ENCODE measurements around the gene NWD2.

DNA sequence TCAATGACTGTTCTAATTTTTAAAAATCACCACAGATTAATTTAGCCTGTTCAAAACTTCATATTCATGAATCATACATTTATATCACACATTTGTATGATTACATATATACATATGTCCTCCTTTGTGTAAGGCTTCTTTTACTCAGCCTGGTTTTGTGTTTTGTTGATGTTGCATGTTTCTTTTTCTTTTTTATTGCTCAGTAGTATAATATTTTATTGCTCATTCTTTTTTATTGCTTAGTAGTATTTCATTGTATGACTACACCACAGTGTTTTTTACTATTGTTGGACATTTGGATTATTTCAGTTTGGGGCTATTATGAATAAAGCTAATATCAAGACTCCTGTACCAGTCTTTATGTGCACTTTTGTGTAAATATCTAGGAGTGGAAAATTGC lies 243.1 kb downstream of the NWD2 start:
- TF ChIP-seq, protein P1, sequence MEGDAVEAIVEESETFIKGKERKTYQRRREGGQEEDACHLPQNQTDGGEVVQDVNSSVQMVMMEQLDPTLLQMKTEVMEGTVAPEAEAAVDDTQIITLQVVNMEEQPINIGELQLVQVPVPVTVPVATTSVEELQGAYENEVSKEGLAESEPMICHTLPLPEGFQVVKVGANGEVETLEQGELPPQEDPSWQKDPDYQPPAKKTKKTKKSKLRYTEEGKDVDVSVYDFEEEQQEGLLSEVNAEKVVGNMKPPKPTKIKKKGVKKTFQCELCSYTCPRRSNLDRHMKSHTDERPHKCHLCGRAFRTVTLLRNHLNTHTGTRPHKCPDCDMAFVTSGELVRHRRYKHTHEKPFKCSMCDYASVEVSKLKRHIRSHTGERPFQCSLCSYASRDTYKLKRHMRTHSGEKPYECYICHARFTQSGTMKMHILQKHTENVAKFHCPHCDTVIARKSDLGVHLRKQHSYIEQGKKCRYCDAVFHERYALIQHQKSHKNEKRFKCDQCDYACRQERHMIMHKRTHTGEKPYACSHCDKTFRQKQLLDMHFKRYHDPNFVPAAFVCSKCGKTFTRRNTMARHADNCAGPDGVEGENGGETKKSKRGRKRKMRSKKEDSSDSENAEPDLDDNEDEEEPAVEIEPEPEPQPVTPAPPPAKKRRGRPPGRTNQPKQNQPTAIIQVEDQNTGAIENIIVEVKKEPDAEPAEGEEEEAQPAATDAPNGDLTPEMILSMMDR (tag by site-specific recombination; IDR thresholded peaks at IDR 0.05): no peak
- TF ChIP-seq ZNF792 (tag by site-specific recombination; IDR thresholded peaks at IDR 0.05) (no peak), ZNF157 (tag by site-specific recombination; IDR thresholded peaks at IDR 0.05) (no peak), SP2 (tag by site-specific recombination; IDR thresholded peaks at IDR 0.05) (no peak), ZBTB8A (tag by site-specific recombination; IDR thresholded peaks at IDR 0.05) (no peak)
- TF ChIP-seq, protein P2, sequence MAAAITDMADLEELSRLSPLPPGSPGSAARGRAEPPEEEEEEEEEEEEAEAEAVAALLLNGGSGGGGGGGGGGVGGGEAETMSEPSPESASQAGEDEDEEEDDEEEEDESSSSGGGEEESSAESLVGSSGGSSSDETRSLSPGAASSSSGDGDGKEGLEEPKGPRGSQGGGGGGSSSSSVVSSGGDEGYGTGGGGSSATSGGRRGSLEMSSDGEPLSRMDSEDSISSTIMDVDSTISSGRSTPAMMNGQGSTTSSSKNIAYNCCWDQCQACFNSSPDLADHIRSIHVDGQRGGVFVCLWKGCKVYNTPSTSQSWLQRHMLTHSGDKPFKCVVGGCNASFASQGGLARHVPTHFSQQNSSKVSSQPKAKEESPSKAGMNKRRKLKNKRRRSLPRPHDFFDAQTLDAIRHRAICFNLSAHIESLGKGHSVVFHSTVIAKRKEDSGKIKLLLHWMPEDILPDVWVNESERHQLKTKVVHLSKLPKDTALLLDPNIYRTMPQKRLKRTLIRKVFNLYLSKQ (tag by site-specific recombination; IDR thresholded peaks at IDR 0.05; ENCODE audit: borderline replicate concordance): no peak
- TF ChIP-seq, protein P3, sequence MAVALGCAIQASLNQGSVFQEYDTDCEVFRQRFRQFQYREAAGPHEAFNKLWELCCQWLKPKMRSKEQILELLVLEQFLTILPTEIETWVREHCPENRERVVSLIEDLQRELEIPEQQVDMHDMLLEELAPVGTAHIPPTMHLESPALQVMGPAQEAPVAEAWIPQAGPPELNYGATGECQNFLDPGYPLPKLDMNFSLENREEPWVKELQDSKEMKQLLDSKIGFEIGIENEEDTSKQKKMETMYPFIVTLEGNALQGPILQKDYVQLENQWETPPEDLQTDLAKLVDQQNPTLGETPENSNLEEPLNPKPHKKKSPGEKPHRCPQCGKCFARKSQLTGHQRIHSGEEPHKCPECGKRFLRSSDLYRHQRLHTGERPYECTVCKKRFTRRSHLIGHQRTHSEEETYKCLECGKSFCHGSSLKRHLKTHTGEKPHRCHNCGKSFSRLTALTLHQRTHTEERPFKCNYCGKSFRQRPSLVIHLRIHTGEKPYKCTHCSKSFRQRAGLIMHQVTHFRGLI (tag by site-specific recombination; IDR thresholded peaks at IDR 0.05): no peak
